ENCODE data around the gene ZMIZ2.
"Not testable (repeated sequence)": the region's sequence is repeated elsewhere in the genome, so short reads cannot be mapped to it uniquely, and the experiment has no call there.

The ZMIZ2 gene

GRCh38 chr7:44748045-44748947 is at the start of gene ZMIZ2:
TSS of gene ZMIZ2 (plus strand) at chr7:44748847. CDS start at chr7:44756250, 7,403 bp downstream.
- DNase-seq (ENCODE audit: insufficient read length, low spot score) (peak; percentile 92), FAIRE-seq (peak; percentile 36)

- not testable (repeated sequence) for DNase-seq (ENCODE audit: insufficient read length, low spot score); FAIRE-seq
These were observed 49.0 kb upstream of the ZMIZ2 start for GRCh38 chr7:44699598-44699997.

GRCh38 chr7:44700322-44700721 is 48.3 kb upstream of the ZMIZ2 start:
- no peak for FAIRE-seq
- no peak for DNase-seq (ENCODE audit: insufficient read length, low spot score)

- DNase-seq (ENCODE audit: insufficient read length, low spot score); FAIRE-seq: not testable (repeated sequence)
These were observed 45.3 kb upstream of the ZMIZ2 start for GRCh38 chr7:44703391-44703790.

GRCh38 chr7:44703921-44704320 is 44.7 kb upstream of the ZMIZ2 start:
- DNase-seq (ENCODE audit: insufficient read length, low spot score) (no peak), FAIRE-seq (no peak)

GRCh38 chr7:44705434-44705833 is 43.2 kb upstream of the ZMIZ2 start:
- DNase-seq (ENCODE audit: insufficient read length, low spot score): no peak
- FAIRE-seq: no peak

GRCh38 chr7:44706788-44707557 is 41.7 kb upstream of the ZMIZ2 start:
- no peak for FAIRE-seq
- no peak for DNase-seq (ENCODE audit: insufficient read length, low spot score)

- no peak for FAIRE-seq
- DNase-seq (ENCODE audit: insufficient read length, low spot score): no peak
These were observed 41.0 kb upstream of the ZMIZ2 start for GRCh38 chr7:44707558-44708230.

- DNase-seq (ENCODE audit: insufficient read length, low spot score) (no peak), FAIRE-seq (no peak)
These were observed 39.4 kb upstream of the ZMIZ2 start for GRCh38 chr7:44709011-44709915.

GRCh38 chr7:44709945-44710596 is 38.6 kb upstream of the ZMIZ2 start:
- no peak for FAIRE-seq

GRCh38 chr7:44711528-44711927 is 37.1 kb upstream of the ZMIZ2 start:
- FAIRE-seq (no peak), DNase-seq (ENCODE audit: insufficient read length, low spot score) (no peak)

More at GRCh38 chr7:44709945-44710596, 38.6 kb upstream of the ZMIZ2 start:
- DNase-seq (ENCODE audit: insufficient read length, low spot score): no peak

GRCh38 chr7:44712012-44712411 is 36.6 kb upstream of the ZMIZ2 start:
- no peak for FAIRE-seq
- DNase-seq (ENCODE audit: insufficient read length, low spot score): no peak

- no peak for FAIRE-seq
- DNase-seq (ENCODE audit: insufficient read length, low spot score): no peak
These were observed 35.5 kb upstream of the ZMIZ2 start for GRCh38 chr7:44713141-44713540.

- FAIRE-seq: no peak
- DNase-seq (ENCODE audit: insufficient read length, low spot score): no peak
These were observed 34.8 kb upstream of the ZMIZ2 start for GRCh38 chr7:44713680-44714335.

GRCh38 chr7:44716205-44716604 is 32.4 kb upstream of the ZMIZ2 start:
- DNase-seq (ENCODE audit: insufficient read length, low spot score): no peak
- FAIRE-seq: no peak

GRCh38 chr7:44720301-44720700 is 28.3 kb upstream of the ZMIZ2 start:
- FAIRE-seq (no peak), DNase-seq (ENCODE audit: insufficient read length, low spot score) (no peak)

GRCh38 chr7:44724276-44724675 is 24.4 kb upstream of the ZMIZ2 start:
- DNase-seq (ENCODE audit: insufficient read length, low spot score) (no peak), FAIRE-seq (no peak)

GRCh38 chr7:44726250-44726649 is 22.4 kb upstream of the ZMIZ2 start:
- DNase-seq (ENCODE audit: insufficient read length, low spot score); FAIRE-seq: not testable (repeated sequence)
